Measurements from ENCODE around the gene GTF2F1. TPM values are rescaled to one million over a fixed set of nuclear protein-coding genes. Genes with fewer than 3 reads are reported as not detected.
"Not testable (repeated sequence)": the region's sequence is repeated elsewhere in the genome, so short reads cannot be mapped to it uniquely, and the experiment has no call there.

Gene GTF2F1
- 68.4 and 73.1 TPM in 2 replicates for total RNA-seq (2014; rRNA removed; shearing (Covaris generic))
- 55.0 and 57.4 TPM in 2 replicates for polyA plus RNA-seq (2015; cell fraction: cytosol; rRNA removed)
- polyA plus RNA-seq (2015; cell fraction: nucleus; rRNA removed) = 57.6 and 63.7 TPM in 2 replicates

- DNase-seq (ENCODE audit: low read depth) = peak; percentile 90
These were observed at the start of gene GTF2F1 for GRCh38 chr19:6393074-6393982. TSS of gene GTF2F1 (minus strand) at chr19:6393164. CDS start at chr19:6392995, 169 bp downstream.

- no peak for DNase-seq (ENCODE audit: low read depth)
These were observed 49.2 kb upstream of the GTF2F1 start for GRCh38 chr19:6442087-6442688.

DNA sequence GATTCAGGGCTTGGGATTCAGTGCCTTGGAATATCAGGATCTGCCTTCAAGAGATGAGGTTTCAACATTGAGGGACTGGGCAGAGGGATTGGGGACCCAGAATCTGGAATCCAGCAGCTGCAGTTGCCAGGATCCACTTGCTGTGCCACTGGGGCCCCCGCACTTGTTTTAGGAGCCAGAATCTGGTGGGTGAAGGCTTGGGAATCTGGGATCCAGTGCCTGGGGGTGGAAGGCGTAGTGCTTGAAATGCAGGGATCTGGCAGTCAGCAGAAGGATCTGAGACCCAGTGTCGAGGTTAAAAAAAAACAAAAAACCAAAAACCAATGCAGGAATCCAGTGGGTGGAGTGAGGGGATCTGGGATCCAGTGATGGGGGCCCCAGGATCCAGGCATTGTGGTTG lies 47.9 kb upstream of the GTF2F1 start:
- no peak for DNase-seq (ENCODE audit: low read depth)

DNA sequence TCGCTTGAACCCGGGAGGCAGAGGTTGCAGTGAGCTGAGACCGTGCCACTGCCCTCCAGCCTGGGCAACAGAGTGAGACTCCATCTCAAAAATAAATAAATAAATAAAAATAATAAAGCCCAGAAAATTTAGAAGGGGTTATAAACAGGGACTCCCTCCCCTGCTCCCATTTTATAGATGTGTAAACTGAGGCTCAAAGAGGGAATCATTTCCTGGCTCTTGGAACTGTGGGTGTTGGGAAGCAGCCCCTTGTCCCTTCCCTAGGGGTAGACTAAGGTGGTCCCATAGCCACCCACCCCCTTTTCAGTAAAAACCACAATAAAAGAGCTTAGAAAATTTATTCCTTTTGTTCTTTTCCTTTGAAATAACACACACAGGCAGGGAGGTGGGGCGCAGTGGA lies 46.8 kb upstream of the GTF2F1 start:
- DNase-seq (ENCODE audit: low read depth) = no peak

DNA sequence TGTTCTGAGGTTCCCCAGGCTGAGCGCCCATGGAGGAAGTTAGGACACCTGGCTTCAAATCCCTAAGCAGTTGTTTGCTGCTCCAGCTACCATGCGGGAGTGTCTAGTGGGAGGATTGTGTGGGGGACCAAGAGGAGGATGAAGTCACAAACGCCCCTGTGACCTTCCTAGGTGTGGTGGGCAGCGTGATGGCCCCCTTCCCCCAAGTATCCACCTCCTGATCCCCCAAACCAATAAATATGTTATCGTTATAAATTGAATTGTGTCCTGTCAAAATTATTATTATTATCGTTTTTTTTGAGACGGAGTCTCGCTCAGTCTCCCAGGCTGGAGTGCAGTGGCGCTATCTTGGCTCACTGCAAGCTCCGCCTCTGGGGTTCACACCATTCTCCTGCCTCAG lies 40.7 kb upstream of the GTF2F1 start, which contains the start of gene SLC25A41:
TSS of gene SLC25A41 (minus strand) at position 101 of the 400 bp plus-strand sequence. CDS start at position 31, 70 bp downstream.
- DNase-seq (ENCODE audit: low read depth) = no peak

DNA sequence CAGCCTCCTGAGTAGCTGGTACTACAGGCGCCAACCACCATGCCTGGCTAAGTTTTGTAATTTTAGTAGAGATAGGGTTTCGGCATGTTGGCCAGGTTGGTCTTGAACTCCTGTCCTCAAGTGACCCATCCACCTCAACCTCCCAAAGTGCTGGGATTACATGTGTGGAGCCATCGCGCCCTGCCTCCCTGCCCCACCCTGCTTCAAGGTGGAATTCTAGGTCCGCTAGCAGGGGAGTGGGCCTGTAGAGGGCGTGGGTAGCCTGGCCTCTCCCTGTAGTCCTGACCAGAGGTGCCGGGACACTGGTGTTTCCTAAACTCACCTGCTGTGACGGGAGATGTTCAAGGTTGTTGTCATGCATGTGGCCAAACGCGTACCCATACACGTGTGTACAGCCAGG lies 40.2 kb upstream of the GTF2F1 start:
- DNase-seq (ENCODE audit: low read depth) = no peak

DNA sequence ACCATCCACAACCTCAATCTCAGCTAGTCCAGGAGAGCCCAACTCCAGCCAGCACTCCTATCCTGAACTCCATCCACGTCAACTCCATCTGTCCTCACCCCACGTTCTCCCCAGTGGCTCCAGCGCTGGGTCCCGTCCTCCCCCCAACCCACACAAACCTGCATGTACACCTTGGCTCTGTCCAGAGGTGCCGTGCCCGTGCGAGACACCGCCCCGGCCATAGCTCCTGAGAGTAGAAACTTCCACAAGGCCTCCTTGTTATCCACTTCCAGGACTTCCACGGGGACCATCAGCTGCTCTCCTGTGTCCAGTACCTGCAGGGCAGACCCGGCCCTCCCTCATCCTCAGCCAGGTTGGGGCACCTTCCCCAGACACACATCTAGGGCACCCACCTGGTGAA lies 38.9 kb upstream of the GTF2F1 start:
- DNase-seq (ENCODE audit: low read depth) = no peak

- no peak for DNase-seq (ENCODE audit: low read depth)
These were observed 36.7 kb upstream of the GTF2F1 start for GRCh38 chr19:6429419-6430221.

DNA sequence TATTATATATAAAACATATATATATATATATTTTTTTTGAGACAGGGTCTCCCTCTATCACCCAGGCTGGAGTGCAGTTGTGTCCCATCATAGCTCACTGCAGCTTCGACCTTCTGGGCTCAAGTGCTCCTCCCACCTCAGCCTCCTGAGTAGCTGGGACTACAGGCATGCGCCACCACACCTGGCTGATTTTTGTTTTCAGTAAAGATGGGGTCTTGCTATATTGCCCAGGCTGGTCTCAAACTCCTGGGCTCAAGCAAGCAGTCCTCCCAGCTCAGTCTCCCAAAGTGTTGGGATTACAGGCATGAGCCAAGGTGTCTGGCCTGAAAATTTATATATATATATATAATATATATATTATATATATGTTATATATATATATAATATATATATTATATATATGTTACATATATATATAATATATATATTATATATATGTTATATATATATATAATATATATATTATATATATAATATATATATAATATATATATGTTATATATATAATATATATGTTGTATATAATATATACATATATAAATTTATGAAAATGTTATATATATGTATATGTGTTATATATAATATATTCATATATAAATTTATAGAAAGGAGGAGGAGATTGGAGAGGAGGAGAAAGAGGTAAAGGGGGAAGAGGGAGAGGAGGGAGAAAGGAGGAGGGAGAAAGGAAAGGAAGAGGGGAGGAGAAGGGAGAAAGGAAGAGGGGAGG lies 35.9 kb upstream of the GTF2F1 start:
- not testable (repeated sequence) for DNase-seq (ENCODE audit: low read depth)

- no peak for DNase-seq (ENCODE audit: low read depth)
These were observed 34.2 kb upstream of the GTF2F1 start for GRCh38 chr19:6427131-6427530.

GRCh38 chr19:6425732-6426620 lies 33.0 kb upstream of the GTF2F1 start:
- no peak for DNase-seq (ENCODE audit: low read depth)

- peak; percentile 100 for DNase-seq (ENCODE audit: low read depth)
These were observed 32.2 kb upstream of the GTF2F1 start for GRCh38 chr19:6424939-6425731.

DNA sequence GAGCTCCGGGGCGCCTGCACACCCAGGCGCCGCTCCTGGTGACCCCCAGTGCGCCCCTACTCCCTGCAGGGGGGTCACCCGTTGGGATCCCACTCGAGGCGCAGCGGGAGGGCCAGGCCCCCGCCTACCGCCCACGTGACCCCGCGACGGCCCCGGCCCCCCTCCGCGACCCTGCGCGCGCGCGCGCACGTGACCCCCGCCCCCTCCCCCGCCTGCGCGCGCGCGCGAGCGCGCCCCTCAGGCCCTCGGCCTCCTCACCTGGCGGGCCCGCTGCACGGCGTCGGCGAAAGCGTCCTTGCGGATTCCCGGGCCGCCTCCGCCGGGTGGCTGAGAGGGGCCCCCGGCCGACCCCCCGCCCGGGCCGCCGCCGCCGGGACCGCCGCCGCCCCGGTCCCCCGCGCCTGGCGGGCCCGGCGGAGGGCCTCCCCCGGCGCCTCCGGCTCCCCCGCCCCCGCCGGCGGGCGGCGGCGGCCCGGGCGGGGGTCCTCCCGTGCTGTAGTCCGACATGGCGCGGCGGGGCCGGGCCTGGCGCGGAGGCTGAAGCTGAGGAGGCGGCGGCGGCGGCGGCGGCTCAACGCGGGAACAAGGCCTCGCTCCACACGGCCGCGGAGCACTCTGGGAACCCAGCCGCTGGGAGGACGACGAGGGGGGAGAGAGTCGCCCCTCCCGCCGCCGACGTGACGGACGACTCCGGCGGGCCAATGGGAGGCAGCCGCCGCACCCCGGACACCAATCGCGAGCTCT lies 31.4 kb upstream of the GTF2F1 start, which contains the start of gene KHSRP:
TSS of gene KHSRP (minus strand) at position 617 of the 744 bp plus-strand sequence. CDS start at position 507, 110 bp downstream.
- no peak for DNase-seq (ENCODE audit: low read depth)

DNA sequence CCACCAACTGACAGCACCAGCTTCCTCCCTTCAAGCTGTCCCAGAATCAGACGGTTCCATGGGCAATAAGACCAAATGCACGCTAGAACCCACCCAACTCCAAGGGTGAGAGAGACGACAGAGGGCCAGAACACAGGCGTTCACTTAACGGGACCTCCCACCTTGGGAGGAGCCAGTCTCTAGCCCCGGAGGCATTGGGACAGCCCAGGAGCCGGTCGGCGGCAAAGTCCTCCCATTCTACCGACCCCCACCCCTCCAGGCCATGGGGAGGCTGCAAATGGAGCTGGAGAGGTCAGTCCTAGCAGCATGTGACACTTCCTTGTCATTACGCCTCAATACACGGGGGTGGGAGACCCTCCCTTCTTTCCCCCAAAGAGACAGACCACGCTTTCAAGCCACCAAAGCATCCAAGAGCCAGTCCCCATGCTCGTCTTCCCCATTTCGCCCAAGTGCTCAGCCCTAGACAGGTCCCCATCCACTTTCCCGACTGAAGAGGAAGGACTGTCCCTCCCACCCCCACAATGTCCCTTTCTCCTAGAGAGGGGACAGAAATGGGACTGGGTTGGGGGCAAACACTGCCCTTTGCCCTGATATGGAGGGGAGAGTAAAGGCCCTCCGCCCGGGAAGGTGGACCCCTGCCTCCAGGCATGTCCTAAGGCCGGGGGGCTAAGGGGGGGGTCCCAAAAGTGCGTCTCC lies 30.7 kb upstream of the GTF2F1 start:
- peak; percentile 45 for DNase-seq (ENCODE audit: low read depth)

DNA sequence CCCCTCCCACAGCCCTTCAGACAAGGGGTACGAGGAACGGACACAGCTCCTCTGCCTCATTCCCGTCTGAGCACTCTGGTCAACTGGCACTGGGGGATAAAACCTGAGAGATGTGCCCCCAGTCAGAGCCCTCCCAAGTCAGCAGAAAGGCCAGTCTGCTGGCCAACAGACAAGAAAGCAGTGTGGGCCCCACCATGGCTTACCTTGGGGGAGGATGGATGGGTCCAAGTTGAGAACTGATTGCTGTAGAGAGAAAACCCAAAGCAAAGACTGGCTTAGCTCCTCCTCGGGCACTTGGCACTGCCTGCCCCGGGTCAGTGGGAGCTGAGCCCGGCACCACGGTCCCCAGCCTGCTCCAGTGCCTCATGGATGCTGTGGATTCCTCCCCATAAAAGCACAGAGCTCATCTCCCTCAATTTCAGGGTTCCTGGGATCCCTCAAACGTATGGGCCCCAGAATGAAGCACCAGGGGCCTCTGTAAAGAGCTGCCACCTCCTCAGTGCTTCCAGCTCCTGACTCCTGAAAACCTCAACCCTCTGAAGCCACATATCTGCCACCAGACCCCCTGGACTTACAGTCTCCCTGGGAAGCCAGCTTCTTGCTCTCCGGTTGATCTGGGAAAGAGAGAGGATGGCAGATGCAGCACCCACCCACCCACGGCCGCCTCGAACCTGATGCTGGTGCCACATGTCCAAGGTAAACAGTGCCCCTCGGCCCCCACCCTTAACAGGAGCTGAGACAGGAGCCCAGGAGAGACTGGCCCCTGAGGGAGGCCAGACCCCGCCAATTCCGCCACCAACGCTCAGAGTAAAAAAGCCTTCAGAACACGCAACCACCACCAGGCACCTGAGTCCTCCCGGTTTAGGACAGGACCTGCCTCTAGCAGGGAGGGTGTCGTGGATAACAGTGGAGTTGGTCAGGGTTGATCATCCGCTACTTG lies 28.4 kb upstream of the GTF2F1 start:
- DNase-seq (ENCODE audit: low read depth) = no peak

DNA sequence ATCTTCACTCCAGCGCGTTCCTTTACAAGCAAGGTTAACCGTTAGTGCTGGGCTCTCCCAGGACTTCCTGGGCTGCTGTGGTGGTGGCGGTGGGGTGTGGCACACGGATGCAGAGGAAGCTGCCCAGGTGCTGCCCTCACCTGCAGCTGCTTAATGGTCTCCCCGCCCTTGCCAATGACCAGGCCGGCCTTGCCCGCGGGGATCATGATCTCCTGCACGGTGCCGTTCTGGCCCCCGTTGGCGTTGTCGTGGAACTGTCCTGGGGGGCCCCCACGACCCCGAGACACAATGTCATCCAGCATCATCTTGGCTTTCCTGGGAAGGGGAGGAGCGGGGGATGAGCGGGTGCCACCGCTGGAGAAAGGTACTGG lies 25.6 kb upstream of the GTF2F1 start:
- DNase-seq (ENCODE audit: low read depth) = no peak
